SK-N-SH (cell line): ENCODE data around the gene PSME4. TPM values are rescaled to one million over a fixed set of nuclear protein-coding genes. Genes with fewer than 3 reads are reported as not detected.

Source experiments
- CTCF ChIA-PET: fragments of 300-600, 350-600 bp; formaldehyde crosslinking; extraction: SDS; loops from one replicate; lab custom pipeline; 2021; lab: Yijun Ruan, JAX
- POLR2A ChIA-PET: fragments of 350-600 bp; sonication (Branson Sonifier 250); formaldehyde crosslinking; extraction: SDS; loops from one replicate; lab custom pipeline; 2020; ENCODE audit warnings: antibody characterized with exemption, inconsistent platforms; lab: Yijun Ruan, JAX
- DNase-seq: peaks from one replicate; pipeline ENCODE4 v3.0.0; 2012
- H2AFZ ChIP-seq: fragments of 200-600 bp; sonication (generic); 2 replicates; pipeline ENCODE4 v1.8.1; 2016; ENCODE audit warnings: antibody characterized with exemption, mild to moderate bottlenecking, low read depth
- H3F3A ChIP-seq: fragments of 200-600 bp; sonication (generic); replicated peaks from 2 replicates; pipeline ENCODE3; 2016; ENCODE audit warnings: antibody characterized with exemption, mild to moderate bottlenecking; ENCODE audit not compliant: insufficient read depth
- H3K27ac ChIP-seq, 2 experiments: fragments of 200-500 bp in 1 of 2; fragments of 200-600 bp in 1 of 2; sonication (Bioruptor generic) in 1 of 2; sonication (generic), shearing (Covaris generic) in 1 of 2; 2 replicates each; pipeline versions ENCODE4 v1.5.1 to v1.6.1; 2014 to 2016; ENCODE audit warnings: low read depth in 2 of 2, inconsistent platforms in 1 of 2, low read length in 1 of 2, mild to moderate bottlenecking in 1 of 2, mixed read lengths in 1 of 2
- H3K27me3 ChIP-seq: fragments of 200-600 bp; sonication (generic), shearing (Covaris generic); 2 replicates; pipeline ENCODE4 v1.6.1; 2016; ENCODE audit warnings: mixed run types; ENCODE audit not compliant: insufficient read depth
- H3K36me3 ChIP-seq, 2 experiments: fragments of 200-500 bp in 1 of 2; fragments of 200-600 bp in 1 of 2; sonication (Bioruptor generic) in 1 of 2; sonication (generic) in 1 of 2; replicated peaks in 1 of 2; 2 replicates each; pipeline versions ENCODE3 to v1.5.1; 2014 to 2016; ENCODE audit warnings: low read length in 1 of 2, mild to moderate bottlenecking in 1 of 2; ENCODE audit not compliant: insufficient read depth in 2 of 2, control insufficient read depth in 1 of 2
- H3K4me1 ChIP-seq, 2 experiments: fragments of 200-500 bp in 1 of 2; fragments of 200-600 bp in 1 of 2; sonication (Bioruptor generic) in 1 of 2; sonication (generic), shearing (Covaris generic) in 1 of 2; 2 replicates each; pipeline versions ENCODE4 v1.5.1 to v1.6.1; 2014 to 2016; ENCODE audit warnings: low read depth in 1 of 2, low read length in 1 of 2, mixed run types in 1 of 2; ENCODE audit not compliant: insufficient read depth in 2 of 2, control insufficient read depth in 1 of 2
- H3K4me2 ChIP-seq: fragments of 200-600 bp; sonication (generic), shearing (Covaris generic); 2 replicates; pipeline ENCODE4 v1.6.1; 2017; ENCODE audit warnings: mixed run types
- H3K4me3 ChIP-seq, 2 experiments: fragments of 200-500 bp in 1 of 2; fragments of 200-600 bp in 1 of 2; sonication (Bioruptor generic) in 1 of 2; sonication (generic), shearing (Covaris generic) in 1 of 2; 2 replicates each; pipeline versions ENCODE4 v1.5.1 to v1.8.1; 2014 to 2016; ENCODE audit warnings: low read depth in 2 of 2, inconsistent platforms in 1 of 2, low read length in 1 of 2, mild to moderate bottlenecking in 1 of 2, mixed read lengths in 1 of 2, moderate library complexity in 1 of 2
- H3K79me2 ChIP-seq: fragments of 200-600 bp; sonication (generic); 2 replicates; pipeline ENCODE4 v1.8.1; 2017; ENCODE audit warnings: mild to moderate bottlenecking; ENCODE audit not compliant: insufficient read depth
- H3K9ac ChIP-seq: fragments of 200-600 bp; sonication (generic); 2 replicates; pipeline ENCODE4 v1.6.1; 2017; ENCODE audit warnings: mixed run types
- H3K9me2 ChIP-seq: fragments of 200-600 bp; sonication (generic); 2 replicates; pipeline ENCODE4 v1.6.1; 2017; ENCODE audit warnings: mixed run types
- H3K9me3 ChIP-seq: fragments of 200-600 bp; sonication (generic); 2 replicates; pipeline ENCODE4 v1.6.1; 2017; ENCODE audit warnings: mixed run types, mild to moderate bottlenecking, moderate library complexity
- H4K20me1 ChIP-seq: fragments of 200-600 bp; sonication (generic); 2 replicates; pipeline ENCODE4 v1.6.1; 2017; ENCODE audit warnings: mild to moderate bottlenecking, mixed run types; ENCODE audit not compliant: insufficient read depth
- EP300 ChIP-seq, 2 experiments: IDR thresholded peaks; 2 replicates each; pipeline versions ENCODE4 v1.4.0 to v1.6.1; 2012; ENCODE audit warnings: borderline replicate concordance in 1 of 2, low read depth in 1 of 2, low read length in 1 of 2
- EZH2phosphoT487 ChIP-seq: fragments of 200-600 bp; sonication (generic); IDR thresholded peaks from 2 replicates; pipeline ENCODE4 v1.6.1; 2017; ENCODE audit warnings: low read depth, mixed run types, mild to moderate bottlenecking, antibody characterized with exemption, moderate library complexity, borderline replicate concordance
- FOSL2 ChIP-seq: IDR thresholded peaks from 2 replicates; pipeline ENCODE4 v1.4.0; 2012; ENCODE audit warnings: low read depth, mild to moderate bottlenecking, moderate library complexity, borderline replicate concordance
- FOXJ3 ChIP-seq: sonication (generic); formaldehyde crosslinking; IDR thresholded peaks from 2 replicates; pipeline ENCODE4 v1.5.1; 2020; ENCODE audit warnings: mild to moderate bottlenecking, missing genetic modification reagents
- FOXM1 ChIP-seq: IDR thresholded peaks from 2 replicates; pipeline ENCODE4 v1.4.0; 2012; ENCODE audit warnings: low read depth, mild to moderate bottlenecking
- GABPA ChIP-seq: IDR thresholded peaks from 2 replicates; pipeline ENCODE4 v1.4.0; 2012; ENCODE audit warnings: low read depth, mild to moderate bottlenecking
- GATA2 ChIP-seq: sonication (generic); formaldehyde crosslinking; IDR thresholded peaks from 2 replicates; pipeline ENCODE4 v1.5.0; 2020; ENCODE audit warnings: mild to moderate bottlenecking, missing genetic modification reagents
- JUND ChIP-seq: IDR thresholded peaks from 2 replicates; pipeline ENCODE4 v1.4.0; 2012
- MEF2A ChIP-seq: IDR thresholded peaks from 2 replicates; pipeline ENCODE4 v1.4.0; 2012; ENCODE audit warnings: low read depth, borderline replicate concordance
- MXI1 ChIP-seq: IDR thresholded peaks from 2 replicates; pipeline ENCODE4 v1.6.1; 2012; ENCODE audit warnings: mild to moderate bottlenecking, low read depth, low read length, improper control_type of control experiment
- NFIC ChIP-seq: IDR thresholded peaks from 2 replicates; pipeline ENCODE4 v1.4.0; 2012; ENCODE audit warnings: borderline replicate concordance
- POLR2AphosphoS5 ChIP-seq: IDR thresholded peaks from 2 replicates; pipeline ENCODE4 v1.6.1; 2012; ENCODE audit warnings: low read depth, low read length
- polyA plus RNA-seq, 3 experiments: library from polyadenylated mRNA; depleted of rRNA; stranded (reverse); fragments of >200 nt; gene quantifications; 2 replicates each; pipeline ENCODE4 v1.2.3, GENCODE V29; 2012
- TF ChIP-seq, protein P1 (sequence below): fragments of 200-600 bp; sonication (generic); IDR thresholded peaks from 2 replicates; pipeline ENCODE4 v1.6.1; 2017; ENCODE audit warnings: antibody characterized with exemption, mild to moderate bottlenecking, moderate library complexity
- TF ChIP-seq, protein P2 (sequence below): IDR thresholded peaks from 2 replicates; pipeline ENCODE4 v1.4.0; 2012; ENCODE audit warnings: low read depth, borderline replicate concordance
- TF ChIP-seq, protein P3 (sequence below): IDR thresholded peaks from 2 replicates; pipeline ENCODE4 v1.4.0; 2012; ENCODE audit warnings: low read depth

PSME4 gene
- polyA plus RNA-seq, 1 of the 3 experiments (the other 2 are of a cell fraction) = 12.8 TPM

DNA sequence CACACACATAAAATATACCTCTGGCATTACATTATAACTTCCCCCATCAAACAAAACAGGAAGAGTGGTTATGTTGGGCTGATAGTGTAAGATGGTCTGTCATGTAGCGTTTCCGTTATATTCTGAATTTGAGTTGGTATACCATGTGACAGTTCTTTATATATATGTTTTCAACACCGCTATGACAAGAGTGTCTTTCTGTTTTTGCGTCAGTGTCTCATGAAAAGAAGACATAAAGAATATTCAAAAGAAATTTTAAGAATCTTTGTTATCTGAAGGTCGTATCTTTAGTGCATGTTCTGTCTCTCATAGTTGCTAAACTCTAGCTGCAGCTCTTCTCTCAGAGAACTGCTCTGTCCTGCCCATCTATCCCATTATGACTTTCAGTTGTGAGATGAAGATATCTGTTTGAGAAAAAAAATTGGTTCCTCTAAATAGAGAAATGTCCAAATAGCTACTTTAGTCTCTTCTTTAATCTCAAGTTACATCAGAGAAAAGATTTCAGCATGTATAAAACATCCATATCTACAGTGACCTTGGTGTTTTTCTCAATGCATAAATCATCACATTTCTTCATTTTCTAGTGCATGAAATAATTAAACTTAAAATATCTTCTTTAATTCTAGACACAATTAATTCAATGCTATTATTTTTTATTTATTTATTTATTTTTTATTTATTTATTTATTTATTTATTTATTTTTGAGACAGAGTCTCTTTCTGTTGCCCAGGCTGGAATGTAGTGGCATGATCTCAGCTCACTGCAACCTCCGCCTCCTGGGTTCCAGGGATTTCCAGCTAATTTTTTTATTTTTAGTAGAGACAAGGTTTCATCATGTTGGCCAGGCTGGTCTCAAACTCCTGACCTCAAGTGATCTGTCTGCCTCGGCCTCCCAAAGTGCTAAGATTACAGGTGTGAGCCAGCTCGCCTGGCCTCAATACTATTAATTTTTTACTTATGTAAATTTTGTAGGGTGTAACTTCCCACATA is 24.3 kb upstream of the PSME4 start (continued):
- TF ChIP-seq, protein P1, sequence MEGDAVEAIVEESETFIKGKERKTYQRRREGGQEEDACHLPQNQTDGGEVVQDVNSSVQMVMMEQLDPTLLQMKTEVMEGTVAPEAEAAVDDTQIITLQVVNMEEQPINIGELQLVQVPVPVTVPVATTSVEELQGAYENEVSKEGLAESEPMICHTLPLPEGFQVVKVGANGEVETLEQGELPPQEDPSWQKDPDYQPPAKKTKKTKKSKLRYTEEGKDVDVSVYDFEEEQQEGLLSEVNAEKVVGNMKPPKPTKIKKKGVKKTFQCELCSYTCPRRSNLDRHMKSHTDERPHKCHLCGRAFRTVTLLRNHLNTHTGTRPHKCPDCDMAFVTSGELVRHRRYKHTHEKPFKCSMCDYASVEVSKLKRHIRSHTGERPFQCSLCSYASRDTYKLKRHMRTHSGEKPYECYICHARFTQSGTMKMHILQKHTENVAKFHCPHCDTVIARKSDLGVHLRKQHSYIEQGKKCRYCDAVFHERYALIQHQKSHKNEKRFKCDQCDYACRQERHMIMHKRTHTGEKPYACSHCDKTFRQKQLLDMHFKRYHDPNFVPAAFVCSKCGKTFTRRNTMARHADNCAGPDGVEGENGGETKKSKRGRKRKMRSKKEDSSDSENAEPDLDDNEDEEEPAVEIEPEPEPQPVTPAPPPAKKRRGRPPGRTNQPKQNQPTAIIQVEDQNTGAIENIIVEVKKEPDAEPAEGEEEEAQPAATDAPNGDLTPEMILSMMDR = no peak
- TF ChIP-seq FOXJ3 (CRISPR knock-in tag) (no peak), JUND (no peak), POLR2AphosphoS5 (no peak), EP300 (IDR thresholded peaks at IDR 0.05; ENCODE audit: borderline replicate concordance in 1 of 2, low read depth in 1 of 2, low read length in 1 of 2) (no peak), FOSL2 (no peak), GABPA (no peak), MXI1 (no peak), EZH2phosphoT487 (no peak), MEF2A (no peak), FOXM1 (no peak), NFIC (no peak), GATA2 (no peak)
- TF ChIP-seq, protein P2, sequence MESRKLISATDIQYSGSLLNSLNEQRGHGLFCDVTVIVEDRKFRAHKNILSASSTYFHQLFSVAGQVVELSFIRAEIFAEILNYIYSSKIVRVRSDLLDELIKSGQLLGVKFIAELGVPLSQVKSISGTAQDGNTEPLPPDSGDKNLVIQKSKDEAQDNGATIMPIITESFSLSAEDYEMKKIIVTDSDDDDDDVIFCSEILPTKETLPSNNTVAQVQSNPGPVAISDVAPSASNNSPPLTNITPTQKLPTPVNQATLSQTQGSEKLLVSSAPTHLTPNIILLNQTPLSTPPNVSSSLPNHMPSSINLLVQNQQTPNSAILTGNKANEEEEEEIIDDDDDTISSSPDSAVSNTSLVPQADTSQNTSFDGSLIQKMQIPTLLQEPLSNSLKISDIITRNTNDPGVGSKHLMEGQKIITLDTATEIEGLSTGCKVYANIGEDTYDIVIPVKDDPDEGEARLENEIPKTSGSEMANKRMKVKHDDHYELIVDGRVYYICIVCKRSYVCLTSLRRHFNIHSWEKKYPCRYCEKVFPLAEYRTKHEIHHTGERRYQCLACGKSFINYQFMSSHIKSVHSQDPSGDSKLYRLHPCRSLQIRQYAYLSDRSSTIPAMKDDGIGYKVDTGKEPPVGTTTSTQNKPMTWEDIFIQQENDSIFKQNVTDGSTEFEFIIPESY = no peak

DNA sequence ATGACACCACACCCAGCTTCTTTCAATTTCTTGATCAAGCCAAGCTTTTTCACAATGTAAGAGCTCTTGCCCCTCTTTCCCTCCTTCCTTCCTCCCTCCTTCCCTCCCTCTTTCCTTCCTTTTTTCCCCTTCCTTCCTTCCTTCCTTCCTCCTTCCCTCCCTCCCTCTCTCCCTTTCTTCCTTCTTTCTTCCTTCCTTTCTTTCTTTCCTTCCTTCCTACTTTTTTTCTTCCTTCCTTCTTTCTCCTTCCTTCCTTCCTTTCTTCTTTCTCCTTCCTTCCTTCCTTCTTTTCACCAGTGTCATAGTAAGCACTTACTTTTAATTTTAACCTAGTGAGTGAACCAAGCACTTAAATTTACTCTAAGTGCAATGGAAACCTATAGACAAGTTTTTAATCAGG is 21.2 kb upstream of the PSME4 start:
- H3K4me1 ChIP-seq = peaks cover 0 to 4% of the 10 kb centered on the region in 2 experiments; a peak in 2 of 4 replicates
- H3K9ac ChIP-seq = no peak overlapping the region
- H2AFZ ChIP-seq = no peak overlapping the region
- no peaks in the 10 kb centered on the region for H3K27me3 ChIP-seq
- H3K9me3 ChIP-seq = no peaks in the 10 kb centered on the region
- no peaks in the 10 kb centered on the region for H3K36me3 ChIP-seq
- ChIA-PET POLR2A (no interaction called here), CTCF (no interaction called here)
- no peaks in the 10 kb centered on the region for H3K9me2 ChIP-seq
- no peak for DNase-seq
- TF ChIP-seq, protein P3, sequence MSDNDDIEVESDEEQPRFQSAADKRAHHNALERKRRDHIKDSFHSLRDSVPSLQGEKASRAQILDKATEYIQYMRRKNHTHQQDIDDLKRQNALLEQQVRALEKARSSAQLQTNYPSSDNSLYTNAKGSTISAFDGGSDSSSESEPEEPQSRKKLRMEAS = no peak
- no peaks in the 10 kb centered on the region for H4K20me1 ChIP-seq
- H3K4me2 ChIP-seq = no peak overlapping the region
- no peak overlapping the region for H3K4me3 ChIP-seq
- H3K79me2 ChIP-seq = no peaks in the 10 kb centered on the region
- H3F3A ChIP-seq = peaks cover 7% of the 10 kb centered on the region
- H3K27ac ChIP-seq = no peak overlapping the region
